Measurements from ENCODE around the gene RBBP8.
A peak's percentile ranks its signal among the peaks of the same experiment; 100 is the strongest.

Gene RBBP8

DNA sequence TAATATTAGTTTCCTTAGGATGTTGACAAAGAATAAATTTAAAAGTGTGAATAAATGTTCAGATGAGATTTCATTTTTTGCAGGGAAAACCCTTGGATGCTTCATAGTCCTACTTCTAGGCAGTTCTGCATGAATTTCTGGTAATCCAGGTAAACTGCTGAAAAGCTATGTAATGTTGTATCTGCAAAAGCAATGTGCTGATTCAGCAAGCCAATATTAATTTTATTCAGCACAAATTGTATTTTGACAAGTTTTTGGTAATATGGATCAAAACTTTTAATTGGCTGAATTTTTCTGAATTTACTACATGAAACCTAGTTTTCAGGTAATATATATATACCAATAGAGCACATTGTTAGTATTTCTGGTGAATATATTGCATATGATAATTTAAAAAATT lies 17.8 kb upstream of the RBBP8 start:
- no peak overlapping the region for H3K9ac ChIP-seq (ENCODE audit: low read depth, low read length)
- H3K4me1 ChIP-seq (ENCODE audit: control insufficient read depth, insufficient read depth, low read length): peaks cover 54% of the 10 kb centered on the region
- H3K4me3 ChIP-seq (ENCODE audit: low read depth, low read length): peak overlapping the region; percentile 49; the same call in 1 of the 2 replicates
- H3K27me3 ChIP-seq (ENCODE audit: control insufficient read depth, insufficient read depth, low read length): no peaks in the 10 kb centered on the region
- no peaks in the 10 kb centered on the region for H3K36me3 ChIP-seq (ENCODE audit: control insufficient read depth, insufficient read depth, low read length)
- peak overlapping the region; percentile 73 for H3K27ac ChIP-seq (ENCODE audit: low read depth, low read length)
- H3K9me3 ChIP-seq (ENCODE audit: control insufficient read depth, insufficient read depth, low read length): no peaks in the 10 kb centered on the region

DNA sequence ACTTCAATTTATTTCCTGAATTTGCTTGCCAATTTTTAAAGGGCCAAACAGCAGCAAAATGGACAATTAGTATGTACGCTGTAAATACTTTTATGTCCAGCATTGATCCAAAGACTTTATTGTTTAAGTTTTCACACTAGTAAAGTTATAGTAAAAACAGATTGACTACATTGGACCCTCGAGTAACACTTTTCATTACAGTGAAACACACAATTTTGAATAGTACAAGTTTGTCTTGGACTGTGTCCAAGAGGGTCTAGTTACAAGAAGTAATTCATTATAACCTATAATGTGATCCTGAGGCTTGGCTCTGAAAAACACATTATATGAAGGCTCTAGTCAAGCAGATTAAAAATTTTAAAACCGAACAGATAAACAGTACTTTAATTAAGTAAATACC lies 11.4 kb upstream of the RBBP8 start:
- H3K4me1 ChIP-seq (ENCODE audit: control insufficient read depth, insufficient read depth, low read length): no peaks in the 10 kb centered on the region
- H3K27me3 ChIP-seq (ENCODE audit: control insufficient read depth, insufficient read depth, low read length): no peaks in the 10 kb centered on the region
- H3K36me3 ChIP-seq (ENCODE audit: control insufficient read depth, insufficient read depth, low read length): no peaks in the 10 kb centered on the region
- H3K4me3 ChIP-seq (ENCODE audit: low read depth, low read length): no peak overlapping the region
- H3K9ac ChIP-seq (ENCODE audit: low read depth, low read length): no peak overlapping the region
- H3K9me3 ChIP-seq (ENCODE audit: control insufficient read depth, insufficient read depth, low read length): no peaks in the 10 kb centered on the region
- no peak overlapping the region for H3K27ac ChIP-seq (ENCODE audit: low read depth, low read length)

DNA sequence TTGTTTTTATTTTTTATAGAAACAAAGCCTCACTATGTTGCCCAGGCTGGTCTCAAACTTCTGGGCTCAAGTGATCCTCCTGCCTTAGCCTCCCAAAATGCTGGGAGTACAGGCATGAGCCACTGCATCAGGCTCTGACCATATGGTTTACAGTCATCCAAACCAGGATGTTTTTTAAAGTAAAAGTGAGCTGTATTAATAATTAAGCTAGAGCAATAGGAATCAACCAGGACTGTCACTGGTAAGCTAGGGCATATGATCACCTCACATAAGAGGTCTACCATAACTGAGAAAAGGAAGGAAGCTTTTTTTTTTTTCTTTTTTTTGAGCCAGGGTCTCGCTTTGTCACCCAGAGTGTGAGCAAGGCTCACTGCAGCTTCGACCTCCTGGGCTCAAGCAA lies 8.5 kb upstream of the RBBP8 start:
- H3K9ac ChIP-seq (ENCODE audit: low read depth, low read length): no peak overlapping the region
- H3K4me1 ChIP-seq (ENCODE audit: control insufficient read depth, insufficient read depth, low read length): no peaks in the 10 kb centered on the region

DNA sequence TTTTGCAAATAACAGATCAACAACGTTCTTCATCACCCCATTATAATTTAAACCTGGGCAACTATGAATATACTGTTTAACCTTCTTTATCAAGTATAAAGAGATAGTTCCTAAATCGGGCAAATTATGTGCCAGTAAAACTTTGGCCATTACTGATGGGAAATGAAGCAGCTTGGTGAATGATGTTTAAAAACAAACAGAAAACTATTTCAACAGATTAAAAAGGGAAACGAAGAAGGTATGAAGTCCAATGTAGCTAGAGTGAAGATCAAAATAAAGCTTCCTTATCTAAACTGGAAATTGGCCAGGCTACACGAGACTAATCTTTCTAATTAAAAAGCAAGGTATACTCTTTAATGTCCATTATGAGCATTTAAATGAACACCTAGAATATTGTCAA lies 6.7 kb upstream of the RBBP8 start:
- Histone ChIP-seq H3K9ac (ENCODE audit: low read depth, low read length) (no peak overlapping the region), H3K36me3 (ENCODE audit: control insufficient read depth, insufficient read depth, low read length) (no peaks in the 10 kb centered on the region), H3K4me3 (ENCODE audit: low read depth, low read length) (no peak overlapping the region), H3K9me3 (ENCODE audit: control insufficient read depth, insufficient read depth, low read length) (no peaks in the 10 kb centered on the region), H3K27ac (ENCODE audit: low read depth, low read length) (no peak overlapping the region), H3K27me3 (ENCODE audit: control insufficient read depth, insufficient read depth, low read length) (no peaks in the 10 kb centered on the region), H3K4me1 (ENCODE audit: control insufficient read depth, insufficient read depth, low read length) (peaks cover 4% of the 10 kb centered on the region; the same call in 1 of the 2 replicates)

More for the DNA sequence above, 8.5 kb upstream of the RBBP8 start:
- no peaks in the 10 kb centered on the region for H3K9me3 ChIP-seq (ENCODE audit: control insufficient read depth, insufficient read depth, low read length)
- H3K27ac ChIP-seq (ENCODE audit: low read depth, low read length): no peak overlapping the region
- H3K27me3 ChIP-seq (ENCODE audit: control insufficient read depth, insufficient read depth, low read length): no peaks in the 10 kb centered on the region
- no peaks in the 10 kb centered on the region for H3K36me3 ChIP-seq (ENCODE audit: control insufficient read depth, insufficient read depth, low read length)
- H3K4me3 ChIP-seq (ENCODE audit: low read depth, low read length): no peak overlapping the region

DNA sequence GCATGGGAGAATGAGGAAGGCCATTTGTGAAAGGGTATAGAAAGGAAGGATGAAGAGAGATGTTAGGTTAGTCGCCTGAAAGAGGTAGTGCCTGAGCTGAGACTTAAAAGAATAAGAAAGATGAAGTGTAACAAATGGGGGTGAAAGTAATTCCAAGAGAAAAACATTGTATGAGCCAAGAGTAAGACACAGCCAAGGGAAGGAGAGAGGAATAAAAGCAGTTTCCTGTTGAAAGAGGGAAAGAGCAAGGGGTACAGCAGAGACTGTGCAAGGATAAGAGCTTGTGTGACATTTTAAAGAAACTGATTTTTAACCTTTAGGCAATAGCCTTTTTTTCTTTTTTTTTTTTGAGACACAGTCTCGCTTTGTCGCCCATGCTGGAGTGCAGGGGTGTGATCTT lies 4.8 kb upstream of the RBBP8 start:
- Histone ChIP-seq H3K9me3 (ENCODE audit: control insufficient read depth, insufficient read depth, low read length) (no peaks in the 10 kb centered on the region), H3K36me3 (ENCODE audit: control insufficient read depth, insufficient read depth, low read length) (no peaks in the 10 kb centered on the region), H3K4me1 (ENCODE audit: control insufficient read depth, insufficient read depth, low read length) (peaks cover 4% of the 10 kb centered on the region; the same call in 1 of the 2 replicates), H3K4me3 (ENCODE audit: low read depth, low read length) (no peak overlapping the region), H3K27ac (ENCODE audit: low read depth, low read length) (no peak overlapping the region), H3K9ac (ENCODE audit: low read depth, low read length) (no peak overlapping the region), H3K27me3 (ENCODE audit: control insufficient read depth, insufficient read depth, low read length) (peaks cover 6% of the 10 kb centered on the region; the same call in 1 of the 2 replicates)

DNA sequence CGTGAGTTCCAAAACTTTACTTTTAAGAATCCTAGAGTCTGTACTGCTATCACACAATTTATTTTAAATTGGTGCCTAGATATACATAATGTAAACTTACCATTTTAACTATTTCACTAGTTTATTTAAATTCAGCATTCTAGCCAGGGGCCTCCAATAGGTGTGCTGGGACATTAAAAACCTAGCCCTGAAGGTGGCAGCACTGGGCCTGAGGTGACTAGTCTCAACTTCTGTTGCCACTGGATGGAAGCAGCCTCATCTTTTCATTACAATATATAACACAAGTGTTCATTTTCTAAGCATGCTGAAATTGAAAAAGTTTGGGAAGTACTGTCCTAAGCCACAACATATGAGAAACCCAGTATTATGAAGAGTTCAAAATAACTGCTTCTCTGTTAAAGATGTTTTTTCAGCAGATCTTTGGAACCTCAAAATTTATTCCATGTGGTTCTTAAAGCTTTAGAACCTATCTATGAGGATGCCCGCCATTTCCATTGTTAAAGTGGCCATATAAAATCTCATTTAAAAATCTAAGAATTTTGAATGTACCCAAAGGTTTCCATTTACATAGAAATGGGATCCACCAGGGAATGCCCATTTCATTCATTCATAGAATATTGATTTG lies 2.9 kb upstream of the RBBP8 start:
- no peak overlapping the region for H3K4me3 ChIP-seq (ENCODE audit: low read depth, low read length)
- H3K27me3 ChIP-seq (ENCODE audit: control insufficient read depth, insufficient read depth, low read length): peaks cover 6% of the 10 kb centered on the region; the same call in 1 of the 2 replicates
- peaks cover 12% of the 10 kb centered on the region for H3K4me1 ChIP-seq (ENCODE audit: control insufficient read depth, insufficient read depth, low read length)
- H3K9ac ChIP-seq (ENCODE audit: low read depth, low read length): no peak overlapping the region
- no peaks in the 10 kb centered on the region for H3K36me3 ChIP-seq (ENCODE audit: control insufficient read depth, insufficient read depth, low read length)
- no peak overlapping the region for H3K27ac ChIP-seq (ENCODE audit: low read depth, low read length)
- no peaks in the 10 kb centered on the region for H3K9me3 ChIP-seq (ENCODE audit: control insufficient read depth, insufficient read depth, low read length)

DNA sequence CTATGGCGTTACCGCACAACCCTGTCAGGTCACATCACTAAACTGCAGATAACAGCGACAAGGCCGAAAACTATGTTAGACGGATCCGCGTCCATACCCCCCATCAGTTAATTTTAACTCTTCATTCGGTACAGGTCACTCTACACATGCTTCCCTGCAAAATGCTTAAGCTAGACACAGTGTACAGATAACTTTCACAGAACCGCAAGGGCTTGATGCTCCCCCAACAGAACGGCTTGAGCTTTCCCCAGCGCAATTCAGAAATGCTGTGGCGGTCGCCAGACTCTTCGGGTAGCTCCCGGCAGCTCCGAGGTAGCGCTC lies 283 bp upstream of the RBBP8 start:
- Histone ChIP-seq H3K4me1 (ENCODE audit: control insufficient read depth, insufficient read depth, low read length) (peaks cover 15% of the 10 kb centered on the region), H3K9me3 (ENCODE audit: control insufficient read depth, insufficient read depth, low read length) (no peaks in the 10 kb centered on the region), H3K27me3 (ENCODE audit: control insufficient read depth, insufficient read depth, low read length) (peaks cover 6% of the 10 kb centered on the region; the same call in 1 of the 2 replicates), H3K36me3 (ENCODE audit: control insufficient read depth, insufficient read depth, low read length) (peaks cover 17% of the 10 kb centered on the region), H3K9ac (ENCODE audit: low read depth, low read length) (peak overlapping the region; percentile 88), H3K27ac (ENCODE audit: low read depth, low read length) (peak overlapping the region; percentile 94), H3K4me3 (ENCODE audit: low read depth, low read length) (peak overlapping the region; percentile 77)

DNA sequence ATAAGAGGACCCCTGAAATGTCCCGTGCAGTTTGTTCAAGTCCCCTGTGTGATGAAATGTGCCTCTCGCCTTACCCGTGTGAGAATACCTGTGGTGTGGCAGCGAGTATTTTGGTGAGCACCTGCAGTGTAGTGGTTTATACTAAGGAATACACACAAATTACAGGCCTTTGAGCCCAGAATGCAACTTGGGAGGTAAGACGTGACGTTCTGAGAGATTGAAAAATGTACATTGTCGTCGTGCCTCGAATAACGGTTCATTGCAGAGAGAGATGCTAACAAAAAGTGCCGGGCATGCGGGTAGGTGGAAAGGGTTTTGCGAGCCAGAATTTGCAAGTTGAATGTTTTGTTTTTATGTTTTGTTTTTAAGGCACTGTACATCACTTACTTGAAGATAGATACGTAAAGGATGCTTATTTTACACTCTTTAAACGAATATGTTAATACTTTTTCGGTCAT lies 867 bp downstream of the RBBP8 start:
- Histone ChIP-seq H3K27me3 (ENCODE audit: control insufficient read depth, insufficient read depth, low read length) (peaks cover 6% of the 10 kb centered on the region; the same call in 1 of the 2 replicates), H3K27ac (ENCODE audit: low read depth, low read length) (peak overlapping the region; percentile 94)

DNA sequence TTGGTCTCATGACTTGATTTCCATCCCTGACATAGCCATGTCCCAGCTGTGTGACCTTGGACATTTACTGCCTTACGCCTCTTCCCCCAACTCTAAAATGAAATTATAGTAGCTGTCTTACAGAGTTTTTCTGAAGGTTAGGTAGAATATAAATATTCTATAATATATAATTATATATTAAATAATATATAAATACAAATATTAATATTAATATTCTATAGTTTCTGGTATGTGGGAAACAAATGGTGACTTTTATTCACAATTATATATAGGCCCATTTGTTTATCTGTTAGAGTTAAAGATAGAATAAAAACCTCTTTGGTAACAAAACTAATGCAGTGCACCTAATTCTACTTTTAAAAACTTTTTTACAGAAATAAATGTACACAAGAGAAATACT lies 1.7 kb downstream of the RBBP8 start:
- Histone ChIP-seq H3K9ac (ENCODE audit: low read depth, low read length) (no peak overlapping the region), H3K4me1 (ENCODE audit: control insufficient read depth, insufficient read depth, low read length) (peaks cover 13% of the 10 kb centered on the region), H3K36me3 (ENCODE audit: control insufficient read depth, insufficient read depth, low read length) (peaks cover 36% of the 10 kb centered on the region), H3K9me3 (ENCODE audit: control insufficient read depth, insufficient read depth, low read length) (no peaks in the 10 kb centered on the region), H3K4me3 (ENCODE audit: low read depth, low read length) (peak overlapping the region; percentile 77), H3K27me3 (ENCODE audit: control insufficient read depth, insufficient read depth, low read length) (peaks cover 6% of the 10 kb centered on the region; the same call in 1 of the 2 replicates), H3K27ac (ENCODE audit: low read depth, low read length) (no peak overlapping the region)

More for the DNA sequence above, 867 bp downstream of the RBBP8 start:
- H3K9ac ChIP-seq (ENCODE audit: low read depth, low read length): peak overlapping the region; percentile 88
- peaks cover 29% of the 10 kb centered on the region for H3K36me3 ChIP-seq (ENCODE audit: control insufficient read depth, insufficient read depth, low read length)
- no peaks in the 10 kb centered on the region for H3K9me3 ChIP-seq (ENCODE audit: control insufficient read depth, insufficient read depth, low read length)
- H3K4me3 ChIP-seq (ENCODE audit: low read depth, low read length): peak overlapping the region; percentile 77
- peaks cover 15% of the 10 kb centered on the region for H3K4me1 ChIP-seq (ENCODE audit: control insufficient read depth, insufficient read depth, low read length)

DNA sequence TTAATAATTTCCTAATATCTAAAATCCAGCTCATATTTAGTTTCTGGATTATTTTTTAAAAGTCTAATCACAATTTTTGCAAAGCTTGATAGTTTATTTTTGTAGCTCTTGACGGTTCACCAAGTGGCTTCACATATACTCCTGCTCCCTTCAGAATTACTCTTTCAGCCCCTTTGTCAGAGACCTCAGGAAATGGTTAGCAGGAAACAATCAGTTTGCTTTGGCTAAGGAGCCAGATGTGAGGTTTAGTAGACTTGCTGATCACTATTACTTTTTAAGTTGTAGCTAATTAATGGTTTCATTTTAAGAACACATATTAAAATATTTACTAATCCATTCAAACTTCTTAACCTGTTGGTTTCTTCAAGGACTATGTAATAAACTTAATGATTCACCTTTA lies 2.3 kb downstream of the RBBP8 start:
- H3K4me3 ChIP-seq (ENCODE audit: low read depth, low read length): no peak overlapping the region
- no peaks in the 10 kb centered on the region for H3K9me3 ChIP-seq (ENCODE audit: control insufficient read depth, insufficient read depth, low read length)
- peaks cover 6% of the 10 kb centered on the region; the same call in 1 of the 2 replicates for H3K27me3 ChIP-seq (ENCODE audit: control insufficient read depth, insufficient read depth, low read length)
- no peak overlapping the region for H3K9ac ChIP-seq (ENCODE audit: low read depth, low read length)
- no peak overlapping the region for H3K27ac ChIP-seq (ENCODE audit: low read depth, low read length)
- H3K4me1 ChIP-seq (ENCODE audit: control insufficient read depth, insufficient read depth, low read length): peaks cover 11% of the 10 kb centered on the region
- H3K36me3 ChIP-seq (ENCODE audit: control insufficient read depth, insufficient read depth, low read length): peaks cover 39% of the 10 kb centered on the region

DNA sequence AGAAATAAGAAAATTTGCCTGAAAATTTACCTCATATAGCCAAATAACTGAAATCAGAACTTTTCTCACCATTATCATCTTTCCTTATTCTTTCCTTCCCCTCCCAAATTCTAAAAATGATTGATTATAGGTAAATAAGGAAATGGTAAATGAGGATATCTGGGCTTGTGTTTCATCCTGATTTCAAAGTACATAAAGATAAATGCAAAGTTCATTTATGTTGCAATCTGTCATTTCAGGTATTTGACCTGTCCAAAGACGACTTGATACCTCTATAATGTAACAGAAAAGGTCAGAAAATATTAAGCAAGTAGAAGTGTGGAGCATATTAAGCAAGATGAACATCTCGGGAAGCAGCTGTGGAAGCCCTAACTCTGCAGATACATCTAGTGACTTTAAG lies 3.4 kb downstream of the RBBP8 start:
- Histone ChIP-seq H3K4me3 (ENCODE audit: low read depth, low read length) (no peak overlapping the region), H3K9me3 (ENCODE audit: control insufficient read depth, insufficient read depth, low read length) (no peaks in the 10 kb centered on the region), H3K36me3 (ENCODE audit: control insufficient read depth, insufficient read depth, low read length) (peaks cover 46% of the 10 kb centered on the region), H3K27me3 (ENCODE audit: control insufficient read depth, insufficient read depth, low read length) (peaks cover 6% of the 10 kb centered on the region; the same call in 1 of the 2 replicates), H3K4me1 (ENCODE audit: control insufficient read depth, insufficient read depth, low read length) (peaks cover 11% of the 10 kb centered on the region), H3K27ac (ENCODE audit: low read depth, low read length) (no peak overlapping the region), H3K9ac (ENCODE audit: low read depth, low read length) (no peak overlapping the region)

Measured in HUES48 (cell line).